CD1c-positive myeloid dendritic cell (primary cell): Measurements from ENCODE around the gene MZB1.
A peak's percentile ranks its signal among the peaks of the same experiment; 100 is the strongest.
"Not testable (repeated sequence)": the region's sequence is repeated elsewhere in the genome, so short reads cannot be mapped to it uniquely, and the experiment has no call there.

Source experiments
- DNase-seq: peaks from one replicate; pipeline ENCODE4 v3.0.0-alpha.2; 2016; ENCODE audit errors: extremely low spot score

The MZB1 gene

DNA sequence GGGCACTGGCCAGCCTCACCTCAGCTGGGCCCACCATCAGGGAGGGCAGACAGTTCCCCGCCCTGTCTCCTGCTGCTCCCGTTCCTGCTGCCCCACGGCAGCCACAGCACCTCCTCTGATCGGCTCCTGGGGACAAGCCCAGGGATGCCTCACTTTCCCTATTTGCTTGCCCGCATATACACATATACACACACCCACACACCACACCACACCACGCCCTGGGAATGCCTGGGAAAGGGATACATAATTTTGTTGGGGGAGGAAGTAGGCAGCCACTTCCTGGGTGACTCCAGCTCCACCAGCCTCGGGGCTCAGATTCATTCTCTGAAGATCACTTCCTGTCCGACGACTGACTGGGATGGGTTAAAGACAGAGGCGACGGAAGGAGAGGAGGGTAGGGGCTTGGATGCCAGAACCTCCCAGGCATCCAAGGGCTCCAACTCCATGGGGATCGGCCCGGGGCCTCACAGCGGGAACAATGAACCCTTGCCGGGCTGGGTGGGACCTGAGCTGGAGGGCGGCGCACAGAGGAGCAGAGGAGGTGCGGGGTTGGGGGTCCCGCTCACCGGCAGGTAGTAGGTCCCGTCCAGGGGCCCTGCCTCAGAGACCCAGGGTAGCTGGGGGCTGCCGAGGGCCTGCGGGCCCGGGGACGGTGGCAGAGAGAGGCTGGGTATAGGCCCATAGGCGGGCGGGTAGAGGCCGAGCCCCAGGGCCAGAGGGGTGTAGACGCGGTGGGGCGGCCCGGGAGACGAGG, 2.0 kb upstream of the MZB1 start:
- peak; percentile 45 for DNase-seq

GRCh38 chr5:139390639-139391569, 1.2 kb upstream of the MZB1 start:
- no peak for DNase-seq

- DNase-seq, result no peak
Measured at GRCh38 chr5:139388198-139388821, 1.4 kb downstream of the MZB1 start.

- no peak for DNase-seq
Measured at GRCh38 chr5:139387611-139388197, 2.0 kb downstream of the MZB1 start.

GRCh38 chr5:139386956-139387355, 2.8 kb downstream of the MZB1 start:
- not testable (repeated sequence) for DNase-seq

DNA sequence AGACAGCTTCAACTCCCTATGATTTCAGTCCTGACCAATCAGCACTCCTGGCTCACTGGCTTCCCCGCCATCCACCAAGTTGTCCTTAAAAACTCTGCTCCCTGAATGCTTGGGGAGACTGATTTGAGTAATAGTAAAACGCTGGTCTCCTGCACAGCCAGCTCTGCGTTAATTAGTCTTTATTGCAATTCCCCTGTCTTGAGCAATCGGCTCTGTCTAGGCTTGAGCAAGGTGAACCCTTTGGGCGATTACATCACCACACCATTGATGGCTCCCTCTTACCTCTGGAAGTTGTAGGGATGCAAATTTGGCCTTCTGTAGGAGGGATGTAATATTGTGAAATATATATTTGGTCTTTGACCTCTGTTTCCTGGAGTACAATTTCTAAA, 3.7 kb downstream of the MZB1 start:
- DNase-seq, result no peak

- no peak for DNase-seq
Measured at GRCh38 chr5:139385061-139386049, 4.4 kb downstream of the MZB1 start.

GRCh38 chr5:139384591-139385051, 5.1 kb downstream of the MZB1 start:
- DNase-seq, result no peak

DNA sequence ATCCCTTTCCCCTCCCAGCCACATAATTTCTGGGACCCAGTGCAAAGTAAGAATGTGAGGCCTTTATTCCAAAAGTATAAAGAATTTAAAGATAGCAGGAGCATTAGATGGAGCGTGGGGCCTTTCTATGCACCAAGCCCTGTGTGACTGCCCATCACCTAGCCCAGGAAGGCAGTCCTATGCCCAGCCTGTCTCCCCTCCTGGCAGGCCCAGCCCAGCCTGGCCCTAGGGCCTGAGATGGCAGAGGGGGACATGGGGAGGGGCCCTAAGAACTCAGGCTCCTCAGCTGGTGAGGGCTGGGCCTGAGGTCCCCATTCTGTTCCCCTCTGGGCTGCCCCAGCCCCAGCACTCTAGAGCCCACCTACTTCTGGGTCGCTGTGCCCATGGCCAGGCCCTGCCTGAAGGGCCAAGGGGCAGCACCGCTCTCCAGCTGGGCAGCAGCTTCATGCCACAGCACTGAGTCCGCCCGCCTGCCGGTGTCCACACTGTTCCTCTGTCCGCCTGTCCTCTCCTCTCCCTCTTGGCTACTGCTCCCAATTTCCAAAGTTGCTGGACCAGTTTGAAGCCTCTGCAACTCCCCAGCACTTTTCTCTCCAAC, 5.6 kb downstream of the MZB1 start:
- no peak for DNase-seq

DNA sequence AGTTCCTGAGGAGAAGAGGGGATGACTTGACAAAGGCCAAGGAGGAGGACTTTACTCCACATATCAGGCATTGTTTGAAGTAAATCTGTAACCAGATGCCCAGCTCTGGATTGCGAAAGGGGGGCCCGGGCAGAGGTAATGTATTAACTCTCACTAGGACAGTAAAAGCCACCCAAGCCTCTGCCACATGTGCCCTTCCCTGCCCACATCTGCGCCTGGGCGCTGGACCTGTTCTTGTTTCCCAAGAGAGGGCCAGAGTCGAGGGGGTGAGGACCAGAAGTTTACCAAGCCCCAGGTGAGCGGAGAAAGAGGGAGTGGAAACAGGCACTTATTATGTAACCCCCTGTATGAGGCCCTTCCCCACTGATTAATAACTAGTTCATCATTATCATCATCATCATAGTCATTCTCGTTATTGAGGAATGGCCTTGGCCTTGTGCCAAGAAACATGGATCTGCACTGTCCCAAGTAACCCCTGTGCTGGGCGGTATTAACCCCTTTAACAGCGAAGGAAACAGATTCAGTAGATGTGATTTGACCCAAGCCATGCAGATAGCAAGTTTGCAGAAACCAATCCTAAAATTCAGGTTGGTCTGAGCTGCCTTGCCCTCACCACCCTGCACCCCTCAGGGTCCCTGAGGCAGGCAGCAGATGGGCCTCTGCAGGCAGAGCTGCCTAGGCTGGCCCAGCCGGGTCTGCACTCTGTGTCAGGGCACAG, 6.3 kb downstream of the MZB1 start, which contains the start of gene SLC23A1:
SLC23A1 (minus strand) TSS at position 23 of the 718 bp plus-strand sequence. CDS start 44 bp downstream, outside the sequence.
- no peak for DNase-seq

GRCh38 chr5:139382807-139383206, 6.9 kb downstream of the MZB1 start:
- DNase-seq, result no peak

DNA sequence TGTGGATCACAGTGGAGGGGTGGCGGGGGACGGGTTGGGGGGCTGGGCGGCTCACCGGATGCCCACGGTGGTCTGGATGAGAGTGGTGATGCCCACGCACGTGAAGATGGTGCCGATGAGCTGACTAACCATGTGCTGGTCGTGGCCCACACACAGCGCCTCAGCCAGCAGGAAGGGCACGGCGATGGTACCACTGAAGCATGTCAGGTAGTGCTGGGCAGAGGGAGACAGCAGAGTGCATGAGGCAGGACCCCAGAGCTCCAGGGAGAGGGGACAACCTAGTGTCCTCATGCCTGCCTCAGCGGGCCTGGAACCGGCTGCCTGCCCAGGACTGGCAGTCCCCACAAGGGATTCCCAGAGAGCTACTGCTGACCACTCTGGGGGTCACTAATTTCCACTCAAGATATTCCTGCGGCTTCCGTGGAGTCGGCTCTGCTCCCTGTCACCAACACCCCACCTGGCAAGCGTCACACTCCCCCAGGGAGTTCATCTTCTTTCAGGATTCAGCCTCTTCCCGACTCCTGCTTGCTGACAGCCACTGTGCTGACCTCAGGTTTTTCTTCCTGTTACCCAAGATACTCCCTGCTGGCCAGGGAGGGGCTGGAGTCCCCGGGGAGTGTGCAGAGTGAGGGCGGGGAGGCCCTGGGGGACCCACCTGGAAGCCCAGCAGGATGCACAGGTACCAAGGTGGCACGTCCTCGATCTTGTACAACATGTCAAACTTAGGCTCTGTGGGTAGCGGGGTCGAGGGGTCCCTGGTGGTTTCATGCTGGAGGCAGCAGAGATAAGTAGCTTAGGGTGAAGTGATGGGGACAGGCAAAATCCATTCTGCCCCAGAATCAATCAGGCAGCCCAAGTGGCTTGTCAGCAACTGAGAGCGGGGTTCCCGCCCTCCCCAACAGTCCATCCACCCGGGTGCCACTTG, 7.6 kb downstream of the MZB1 start:
- no peak for DNase-seq

DNA sequence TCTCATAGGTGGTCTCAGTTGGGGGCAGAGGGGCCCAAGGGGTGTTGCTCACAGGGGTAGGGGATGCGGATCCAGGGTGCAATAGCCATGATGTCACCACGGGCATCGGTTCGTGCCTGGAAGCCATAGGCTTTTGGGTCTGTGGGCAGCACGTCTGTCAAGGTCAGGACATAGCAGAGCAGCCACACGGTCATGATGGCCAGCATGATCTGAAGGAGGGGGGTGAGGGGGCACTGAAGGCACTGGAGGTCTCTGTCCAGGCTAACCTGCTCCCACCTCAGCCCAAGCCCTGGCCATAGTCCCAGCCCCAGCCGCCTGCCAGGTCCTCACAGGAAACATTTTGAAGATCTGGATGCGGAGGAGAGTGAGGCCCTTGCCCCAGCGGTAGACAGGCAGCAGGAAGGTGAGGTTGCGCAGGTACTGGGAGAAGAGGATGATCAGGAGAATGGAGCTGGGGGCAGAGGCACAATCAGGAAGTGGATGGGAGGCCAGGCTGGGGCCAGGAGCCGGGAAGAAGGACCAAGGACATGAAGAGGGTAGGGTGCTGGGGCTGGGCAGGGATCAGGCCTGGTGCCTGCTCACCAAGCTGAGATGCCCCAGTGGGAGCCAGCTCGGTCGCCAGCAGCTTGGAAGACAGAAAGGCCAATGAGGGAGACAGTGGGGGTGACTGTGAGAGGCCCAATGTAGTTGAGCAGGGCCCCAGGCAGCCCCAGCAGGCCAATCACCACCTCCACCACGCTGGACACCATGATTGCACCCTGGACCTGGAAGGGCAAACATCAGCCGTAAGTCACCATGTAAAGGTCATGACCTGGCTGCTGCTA, 9.9 kb downstream of the MZB1 start:
- DNase-seq, result no peak

GRCh38 chr5:139378941-139379361, 10.8 kb downstream of the MZB1 start:
- DNase-seq, result no peak

DNA sequence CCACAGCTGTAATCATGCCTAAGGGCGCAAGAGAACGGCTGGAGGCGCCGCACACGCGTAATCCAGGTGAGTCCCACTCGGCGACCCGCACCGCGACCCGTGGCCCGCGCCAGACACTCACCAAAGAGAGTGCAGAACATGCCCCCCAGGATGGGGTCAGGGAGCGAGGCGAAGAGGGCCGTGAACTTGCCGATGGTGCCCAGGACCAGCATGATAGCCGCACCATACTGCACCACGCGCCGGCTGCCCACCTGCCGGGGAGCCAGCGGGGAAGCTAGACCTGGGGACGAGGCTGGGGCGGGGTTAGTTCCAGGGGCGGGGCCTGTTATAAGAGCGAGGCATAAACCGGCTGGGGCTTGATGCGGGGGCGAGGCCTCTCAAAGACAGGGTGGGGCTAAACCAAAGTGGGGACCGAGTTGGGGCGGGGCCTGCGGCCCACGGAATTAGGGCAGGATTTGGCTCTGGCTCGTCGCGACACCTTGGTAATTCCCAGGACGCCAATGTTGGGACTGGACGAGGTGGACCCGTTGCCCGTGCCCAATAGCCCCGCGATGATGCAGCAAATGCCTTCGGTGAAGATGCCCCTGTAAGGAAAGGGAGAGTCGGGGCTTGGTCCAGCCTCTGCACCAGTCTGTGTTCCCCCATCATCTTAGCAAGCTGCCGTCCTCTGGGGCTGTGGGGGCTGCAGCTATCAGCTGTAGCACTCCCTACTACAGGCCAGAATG, 11.4 kb downstream of the MZB1 start:
- DNase-seq, result no peak

DNA sequence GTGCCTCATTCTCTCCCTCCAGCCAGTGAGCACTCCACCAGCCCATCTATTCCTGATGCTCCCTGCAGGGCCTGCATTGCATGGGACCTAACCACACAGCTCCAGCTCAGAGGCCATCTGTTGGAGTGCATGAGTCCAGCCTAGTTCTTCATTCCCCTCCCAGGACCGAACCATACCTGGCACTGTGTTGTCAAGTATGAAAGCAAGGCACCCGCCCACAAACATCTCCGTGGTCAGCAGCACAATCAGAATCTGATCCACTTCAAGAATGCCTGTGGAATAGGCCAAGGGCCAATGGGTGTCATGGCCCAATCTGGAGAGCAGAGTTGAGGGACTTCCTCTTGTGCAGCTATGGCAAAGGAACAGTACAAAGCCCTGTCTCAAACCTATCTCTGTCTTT, 12.5 kb downstream of the MZB1 start:
- DNase-seq, result no peak

GRCh38 chr5:139376364-139376763, 13.3 kb downstream of the MZB1 start:
- DNase-seq, result no peak
